Liver (tissue), 9 donors: ENCODE results near the gene POU6F2. TPM values are rescaled to one million over a fixed set of nuclear protein-coding genes. Genes with fewer than 3 reads are reported as not detected.

Source experiments
- DNase-seq: peaks from one replicate; pipeline ENCODE4 v3.0.0-alpha.2; 2017; ENCODE audit warnings: low spot score
- H3K27ac ChIP-seq, 2 donors: one replicate each; pipeline ENCODE4 v1.7.0; 2013; ENCODE audit warnings: inconsistent platforms in 2 of 2, low read length in 2 of 2, control low read depth in 1 of 2, low read depth in 1 of 2, mild to moderate bottlenecking in 1 of 2
- H3K27me3 ChIP-seq, 4 donors: one replicate each; pipeline versions ENCODE4 v1.6.1 to v1.7.0; 2013; ENCODE audit warnings: low read length in 3 of 4, inconsistent platforms in 1 of 4, mild to moderate bottlenecking in 1 of 4, moderate library complexity in 1 of 4; ENCODE audit not compliant: control insufficient read depth in 4 of 4, insufficient read depth in 4 of 4
- H3K36me3 ChIP-seq, 4 donors: one replicate each; pipeline versions ENCODE4 v1.6.1 to v1.7.0; 2013; ENCODE audit warnings: low read length in 3 of 4, mild to moderate bottlenecking in 3 of 4, low read depth in 1 of 4, moderate library complexity in 1 of 4; ENCODE audit not compliant: control insufficient read depth in 4 of 4, insufficient read depth in 3 of 4
- H3K4me1 ChIP-seq, 4 donors: one replicate each; pipeline versions ENCODE4 v1.6.1 to v1.7.0; 2013; ENCODE audit warnings: low read length in 3 of 4, mild to moderate bottlenecking in 3 of 4, moderate library complexity in 1 of 4; ENCODE audit not compliant: control insufficient read depth in 4 of 4, insufficient read depth in 4 of 4
- H3K4me3 ChIP-seq, 3 donors: one replicate each; pipeline versions ENCODE4 v1.6.1 to v1.7.0; 2013; ENCODE audit warnings: low read length in 3 of 3, control low read depth in 1 of 3, low read depth in 1 of 3, mild to moderate bottlenecking in 1 of 3
- H3K9ac ChIP-seq, 2 donors: one replicate each; pipeline ENCODE4 v1.7.0; 2013; ENCODE audit warnings: low read length in 2 of 2, mild to moderate bottlenecking in 2 of 2, moderate library complexity in 2 of 2, control low read depth in 1 of 2, low read depth in 1 of 2
- H3K9me3 ChIP-seq, 4 donors: one replicate each; pipeline versions ENCODE4 v1.6.1 to v1.7.0; 2013; ENCODE audit warnings: low read length in 3 of 4; ENCODE audit not compliant: control insufficient read depth in 4 of 4
- ATF3 ChIP-seq: IDR thresholded peaks from 2 replicates; pipeline ENCODE4 v1.6.1; 2016; ENCODE audit warnings: antibody characterized with exemption
- CTCF ChIP-seq: fragments of 150-350 bp; IDR thresholded peaks from 2 replicates; pipeline ENCODE4 v1.5.1; 2017; ENCODE audit warnings: improper control_type of control experiment, low read depth, low read length; ENCODE audit not compliant: missing input control
- EGR1 ChIP-seq, 2 donors: IDR thresholded peaks; 2 replicates each; pipeline ENCODE4 v1.6.1; 2016 to 2018; ENCODE audit warnings: antibody characterized with exemption in 2 of 2, low read depth in 2 of 2
- FOXA1 ChIP-seq: IDR thresholded peaks from 2 replicates; pipeline ENCODE4 v1.6.1; 2016; ENCODE audit warnings: antibody characterized with exemption
- FOXA2 ChIP-seq: IDR thresholded peaks from 2 replicates; pipeline ENCODE4 v1.6.1; 2016; ENCODE audit warnings: antibody characterized with exemption
- GABPA ChIP-seq, 2 donors: IDR thresholded peaks in 1 of 2; conservative IDR thresholded peaks in 1 of 2; 2 replicates each; pipeline ENCODE4 v1.6.1; 2016; ENCODE audit warnings: antibody characterized with exemption in 2 of 2, mild to moderate bottlenecking in 1 of 2, moderate library complexity in 1 of 2
- HNF4A ChIP-seq, 2 donors: conservative IDR thresholded peaks; 2 replicates each; pipeline ENCODE4 v1.6.1; 2016; ENCODE audit warnings: antibody characterized with exemption in 2 of 2, mild to moderate bottlenecking in 2 of 2
- HNF4G ChIP-seq: IDR thresholded peaks from 2 replicates; pipeline ENCODE4 v1.6.1; 2016; ENCODE audit warnings: antibody characterized with exemption
- JUND ChIP-seq, 2 donors: IDR thresholded peaks; 2 replicates each; pipeline ENCODE4 v1.6.1; 2016; ENCODE audit warnings: antibody characterized with exemption in 2 of 2
- NR2F2 ChIP-seq: IDR thresholded peaks from 2 replicates; pipeline ENCODE4 v1.6.1; 2016; ENCODE audit warnings: antibody characterized with exemption
- RAD21 ChIP-seq, 2 donors: IDR thresholded peaks; 2 replicates each; pipeline ENCODE4 v1.6.1; 2016; ENCODE audit warnings: antibody characterized with exemption in 2 of 2, mild to moderate bottlenecking in 2 of 2
- REST ChIP-seq: IDR thresholded peaks from 2 replicates; pipeline ENCODE4 v1.6.1; 2016; ENCODE audit warnings: antibody characterized with exemption, mild to moderate bottlenecking
- RXRA ChIP-seq, 2 donors: IDR thresholded peaks; 2 replicates each; pipeline ENCODE4 v1.6.1; 2017 to 2018; ENCODE audit warnings: antibody characterized with exemption in 2 of 2, mild to moderate bottlenecking in 1 of 2
- SP1 ChIP-seq: IDR thresholded peaks from 2 replicates; pipeline ENCODE4 v1.6.1; 2018; ENCODE audit warnings: antibody characterized with exemption, mild to moderate bottlenecking
- TAF1 ChIP-seq: conservative IDR thresholded peaks from 2 replicates; pipeline ENCODE4 v1.6.1; 2016; ENCODE audit warnings: antibody characterized with exemption, mild to moderate bottlenecking
- YY1 ChIP-seq: IDR thresholded peaks from 2 replicates; pipeline ENCODE4 v1.6.1; 2016; ENCODE audit warnings: antibody characterized with exemption, mild to moderate bottlenecking
- ZBTB33 ChIP-seq: IDR thresholded peaks from 2 replicates; pipeline ENCODE4 v1.6.1; 2016; ENCODE audit warnings: antibody characterized with exemption
- WGBS: extraction: QIAGEN DNeasy Blood & Tissue Kit; methylation state at CpG from one replicate; pipeline ENCODE4 v1.1.7; 2013; 5-methylcytosine and 5-hydroxymethylcytosine counted together
- polyA plus RNA-seq, 2 donors: library from polyadenylated mRNA; stranded (reverse) in 1 of 2; unstranded in 1 of 2; fragments of 200-250 nt in 1 of 2; fragments of >200 nt in 1 of 2; fragmentation: Nextera tagmentation in 1 of 2; extraction: Ambion mirVana in 1 of 2; gene quantifications; one replicate each; pipeline versions ENCODE4 v1.2.1 to v1.2.3, GENCODE V29; 2013 to 2015
- total RNA-seq, 2 donors: library from RNA; depleted of rRNA; stranded (reverse); fragments of >200 nt; gene quantifications; one replicate each; pipeline ENCODE4 v1.2.3, GENCODE V29; 2014
- donor health status: healthy.
- donor health status: healthy.
- donor health status: healthy.
- donor health status: healthy.
- donor health status: healthy.

POU6F2 gene
- total and polyA plus RNA-seq, 4 donors: under 0.01 to 0.24 (median 0.08) TPM; not detected in 1

GRCh38 chr7:39265641-39266591, 288.2 kb downstream of the POU6F2 start:
- H3K36me3 ChIP-seq: no peaks in the 10 kb centered on the region
- TF ChIP-seq HNF4A (conservative IDR thresholded peaks at IDR 0.05) (no peak), GABPA (IDR thresholded peaks at IDR 0.05 in 1 of 2, conservative IDR thresholded peaks at IDR 0.05 in 1 of 2) (no peak), RAD21 (IDR thresholded peaks at IDR 0.05) (no peak), ATF3 (no peak), ZBTB33 (no peak), EGR1 (IDR thresholded peaks at IDR 0.05; ENCODE audit: low read depth in 2 of 2) (no peak), CTCF (no peak), HNF4G (no peak)
- H3K9ac ChIP-seq: no peak overlapping the region
- no peaks in the 10 kb centered on the region for H3K9me3 ChIP-seq
- no peak overlapping the region for H3K27ac ChIP-seq
- H3K4me3 ChIP-seq: no peak overlapping the region
- no peak for DNase-seq
- H3K4me1 ChIP-seq: no peaks in the 10 kb centered on the region
- WGBS: 75% methylated on average over 9 of the region's 9 CpGs
- no peaks in the 10 kb centered on the region for H3K27me3 ChIP-seq

- Histone ChIP-seq H3K27ac (no peak overlapping the region), H3K9ac (no peak overlapping the region), H3K36me3 (no peaks in the 10 kb centered on the region), H3K9me3 (peaks cover 0 to 1% (median 0%) of the 10 kb centered on the region in 4 donors), H3K4me3 (no peak overlapping the region), H3K4me1 (no peaks in the 10 kb centered on the region), H3K27me3 (no peaks in the 10 kb centered on the region)
- no peak for DNase-seq
- 59% methylated on average over 2 of the region's 2 CpGs for WGBS
- TF ChIP-seq TAF1 (no peak), EGR1 (IDR thresholded peaks at IDR 0.05; ENCODE audit: low read depth in 2 of 2) (no peak), SP1 (no peak), REST (no peak), FOXA2 (no peak), ZBTB33 (no peak), GABPA (IDR thresholded peaks at IDR 0.05 in 1 of 2, conservative IDR thresholded peaks at IDR 0.05 in 1 of 2) (no peak), NR2F2 (no peak), FOXA1 (no peak), ATF3 (no peak), RAD21 (IDR thresholded peaks at IDR 0.05) (no peak), JUND (IDR thresholded peaks at IDR 0.05) (no peak), YY1 (no peak), HNF4A (conservative IDR thresholded peaks at IDR 0.05) (no peak), CTCF (no peak), RXRA (IDR thresholded peaks at IDR 0.05) (no peak), HNF4G (no peak)
Measured at GRCh38 chr7:39269034-39269433, 291.3 kb downstream of the POU6F2 start.
